ENCODE results near the gene POLR1A. TPM values are rescaled to one million over a fixed set of nuclear protein-coding genes. Genes with fewer than 3 reads are reported as not detected.

POLR1A gene
- total and polyA plus RNA-seq, 4 donors = 5.5 to 39.1 (median 9.7) TPM

GRCh38 chr2:86136141-86136540, 30.5 kb upstream of the POLR1A start:
- ATAC-seq (ENCODE audit: insufficient read depth, low FRiP score) (no peak), DNase-seq (no peak)
- Histone ChIP-seq H3K27me3 (ENCODE audit: control insufficient read depth in 3 of 3, insufficient read depth in 3 of 3, low read length in 2 of 3) (no peaks in the 10 kb centered on the region), H3K4me3 (no peak overlapping the region), H3K9me3 (ENCODE audit: control insufficient read depth in 4 of 4, insufficient read depth in 3 of 4, low read length in 3 of 4) (peaks cover 0 to 2% (median 0%) of the 10 kb centered on the region in 4 donors), H3K27ac (ENCODE audit: low read depth in 1 of 2, low read length in 1 of 2) (no peak overlapping the region), H3K36me3 (ENCODE audit: control insufficient read depth in 4 of 4, insufficient read depth in 4 of 4, low read length in 4 of 4) (peaks cover 49 to 82% (median 67%) of the 10 kb centered on the region in 4 donors), H3K9ac (ENCODE audit: insufficient read depth in 1 of 2, low read length in 2 of 2) (no peak overlapping the region), H3K4me1 (ENCODE audit: control insufficient read depth in 5 of 5, insufficient read depth in 5 of 5, low read length in 5 of 5) (no peaks in the 10 kb centered on the region)
- whole genome bisulfite sequencing, 2 donors = 90 to 96% methylated on average over 2 of the region's 2 CpGs
- TF ChIP-seq CTCF (IDR thresholded peaks at IDR 0.05; ENCODE audit: control extremely low read depth, extremely low read depth) = no peak

DNA sequence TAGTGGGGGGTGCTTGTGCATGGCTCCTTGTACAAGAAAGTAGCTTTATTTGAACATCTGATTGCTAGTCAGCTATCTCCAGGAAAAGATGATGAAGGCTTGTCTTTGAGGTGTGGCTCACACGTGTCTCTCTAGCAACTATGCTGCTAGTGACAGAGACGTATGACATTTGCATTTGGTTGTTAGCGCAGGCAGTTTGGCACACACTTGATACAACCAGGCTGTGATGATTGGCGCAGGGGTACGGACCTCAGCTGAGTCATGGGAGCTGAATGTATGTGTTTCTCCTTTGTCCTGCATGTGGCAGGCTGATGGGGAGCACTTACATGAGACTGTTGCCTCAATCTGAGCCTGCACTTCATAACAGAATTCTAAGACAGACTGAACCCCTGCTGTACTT, 30.0 kb upstream of the POLR1A start:
- DNase-seq = no peak
- WGBS, 2 donors = 92 to 95% methylated on average over 5 of the region's 5 CpGs
- Histone ChIP-seq H3K27ac (ENCODE audit: low read depth in 1 of 2, low read length in 1 of 2) (no peak overlapping the region), H3K4me3 (no peak overlapping the region), H3K36me3 (ENCODE audit: control insufficient read depth in 4 of 4, insufficient read depth in 4 of 4, low read length in 4 of 4) (peaks cover 45 to 83% (median 67%) of the 10 kb centered on the region in 4 donors), H3K9ac (ENCODE audit: insufficient read depth in 1 of 2, low read length in 2 of 2) (no peak overlapping the region), H3K4me1 (ENCODE audit: control insufficient read depth in 5 of 5, insufficient read depth in 5 of 5, low read length in 5 of 5) (no peaks in the 10 kb centered on the region), H3K27me3 (ENCODE audit: control insufficient read depth in 3 of 3, insufficient read depth in 3 of 3, low read length in 2 of 3) (no peaks in the 10 kb centered on the region), H3K9me3 (ENCODE audit: control insufficient read depth in 4 of 4, insufficient read depth in 3 of 4, low read length in 3 of 4) (peaks cover 0 to 2% (median 0%) of the 10 kb centered on the region in 4 donors)
- TF ChIP-seq CTCF (IDR thresholded peaks at IDR 0.05; ENCODE audit: control extremely low read depth, extremely low read depth) = no peak
- ATAC-seq (ENCODE audit: insufficient read depth, low FRiP score) = no peak

GRCh38 chr2:86134709-86135108, 29.0 kb upstream of the POLR1A start:
- Histone ChIP-seq H3K9me3 (ENCODE audit: control insufficient read depth in 4 of 4, insufficient read depth in 3 of 4, low read length in 3 of 4) (peaks cover 0 to 2% (median 0%) of the 10 kb centered on the region in 4 donors), H3K36me3 (ENCODE audit: control insufficient read depth in 4 of 4, insufficient read depth in 4 of 4, low read length in 4 of 4) (peaks cover 43 to 84% (median 70%) of the 10 kb centered on the region in 4 donors), H3K27me3 (ENCODE audit: control insufficient read depth in 3 of 3, insufficient read depth in 3 of 3, low read length in 2 of 3) (no peaks in the 10 kb centered on the region), H3K4me3 (no peak overlapping the region), H3K4me1 (ENCODE audit: control insufficient read depth in 5 of 5, insufficient read depth in 5 of 5, low read length in 5 of 5) (no peaks in the 10 kb centered on the region), H3K27ac (ENCODE audit: low read depth in 1 of 2, low read length in 1 of 2) (no peak overlapping the region), H3K9ac (ENCODE audit: insufficient read depth in 1 of 2, low read length in 2 of 2) (no peak overlapping the region)
- no peak for TF ChIP-seq CTCF (IDR thresholded peaks at IDR 0.05; ENCODE audit: control extremely low read depth, extremely low read depth)
- WGBS, 2 donors = 93 to 96% methylated on average over 4 of the region's 4 CpGs
- ATAC-seq (ENCODE audit: insufficient read depth, low FRiP score) = no peak
- no peak for DNase-seq

- H3K27ac ChIP-seq (ENCODE audit: low read depth in 1 of 2, low read length in 1 of 2) = no peak overlapping the region
- H3K4me3 ChIP-seq = no peak overlapping the region
- TF ChIP-seq CTCF (IDR thresholded peaks at IDR 0.05; ENCODE audit: control extremely low read depth, extremely low read depth) = no peak
- 85 to 92% methylated on average over 5 of the region's 5 CpGs for WGBS, 2 donors
- no peaks in the 10 kb centered on the region for H3K9me3 ChIP-seq (ENCODE audit: control insufficient read depth in 4 of 4, insufficient read depth in 3 of 4, low read length in 3 of 4)
- ATAC-seq (ENCODE audit: insufficient read depth, low FRiP score) (no peak), DNase-seq (no peak)
- no peaks in the 10 kb centered on the region for H3K4me1 ChIP-seq (ENCODE audit: control insufficient read depth in 5 of 5, insufficient read depth in 5 of 5, low read length in 5 of 5)
- H3K36me3 ChIP-seq (ENCODE audit: control insufficient read depth in 4 of 4, insufficient read depth in 4 of 4, low read length in 4 of 4) = peaks cover 32 to 75% (median 69%) of the 10 kb centered on the region in 4 donors
- H3K27me3 ChIP-seq (ENCODE audit: control insufficient read depth in 3 of 3, insufficient read depth in 3 of 3, low read length in 2 of 3) = no peaks in the 10 kb centered on the region
- no peak overlapping the region for H3K9ac ChIP-seq (ENCODE audit: insufficient read depth in 1 of 2, low read length in 2 of 2)
Observed at GRCh38 chr2:86124683-86125082, 19.0 kb upstream of the POLR1A start.

Data from lung (tissue), 12 donors.